T-cell (primary cell): Measurements from ENCODE around the gene ZFPL1. TPM values are rescaled to one million over a fixed set of nuclear protein-coding genes. Genes with fewer than 3 reads are reported as not detected.

Source experiments
- ATAC-seq, 4 experiments: fragments of 200-7000 bp in 3 of 4; fragments of 150-1000 bp in 1 of 4; cut with Tn5 transposase; replicated peaks in 1 of 4; 1 replicate in 3 of 4; 2 replicates in 1 of 4; pipeline ENCODE4 v1.10.0; 2021; ENCODE audit warnings: moderate library complexity in 3 of 4, mild to moderate bottlenecking in 2 of 4, moderate number of reproducible peaks in 1 of 4
- CTCF ChIA-PET, 2 donors: fragments of 300-600 bp; sonication (Branson Sonifier 250); formaldehyde crosslinking; loops; one replicate each; lab custom pipeline; 2022; ENCODE audit warnings: antibody characterized with exemption in 2 of 2; lab: Charles Lee
- POLR2A ChIA-PET, 2 donors: fragments of 300-600 bp; sonication (Branson Sonifier 250); formaldehyde crosslinking; loops; one replicate each; lab custom pipeline; 2022; ENCODE audit warnings: antibody characterized with exemption in 2 of 2; lab: Charles Lee
- DNase-seq, 35 experiments: peaks; one replicate each; pipeline versions ENCODE4 v3.0.0 to v3.0.0-alpha.2; 2013 to 2023
- H3K27ac ChIP-seq: one replicate; pipeline ENCODE4 v1.5.1; 2013; ENCODE audit warnings: low read length
- H3K27me3 ChIP-seq, 2 experiments: replicated peaks in 1 of 2; 1 replicate in 1 of 2; 2 replicates in 1 of 2; pipeline versions ENCODE4 v1.6.1 to v1.7.0; 2013; ENCODE audit warnings: low read length in 1 of 2, mixed read lengths in 1 of 2; ENCODE audit not compliant: control insufficient read depth in 2 of 2, insufficient read depth in 2 of 2; ENCODE audit errors: extremely low read depth in 1 of 2
- H3K36me3 ChIP-seq, 2 donors: 1 replicate in 1 of 2; 2 replicates in 1 of 2; pipeline versions ENCODE4 v1.6.1 to v1.7.0; 2013; ENCODE audit warnings: low read length in 1 of 2; ENCODE audit not compliant: control insufficient read depth in 2 of 2, insufficient read depth in 1 of 2; ENCODE audit errors: extremely low read depth in 1 of 2
- H3K4me1 ChIP-seq, 2 experiments: 1 replicate in 1 of 2; 2 replicates in 1 of 2; pipeline versions ENCODE4 v1.6.1 to v1.7.0; 2013; ENCODE audit warnings: low read length in 2 of 2, mixed read lengths in 1 of 2; ENCODE audit not compliant: insufficient read depth in 2 of 2, control insufficient read depth in 1 of 2; ENCODE audit errors: extremely low read depth in 1 of 2
- H3K4me3 ChIP-seq, 2 donors: 1 replicate in 1 of 2; 2 replicates in 1 of 2; pipeline versions ENCODE4 v1.5.1 to v1.7.0; 2013; ENCODE audit warnings: mild to moderate bottlenecking in 2 of 2, low read length in 1 of 2, moderate library complexity in 1 of 2; ENCODE audit not compliant: control insufficient read depth in 1 of 2; ENCODE audit errors: extremely low read depth in 1 of 2
- H3K9me3 ChIP-seq: 2 replicates; pipeline ENCODE4 v1.7.0; 2013
- H3K27ac Mint-ChIP-seq, 2 donors: one replicate each; pipeline ENCODE4 v1.8.0; 2020 to 2021; ENCODE audit warnings: mild to moderate bottlenecking in 2 of 2, mixed read lengths in 2 of 2
- H3K27me3 Mint-ChIP-seq, 2 donors: one replicate each; pipeline ENCODE4 v1.8.0; 2021 to 2022; ENCODE audit warnings: mixed read lengths in 2 of 2
- H3K36me3 Mint-ChIP-seq: one replicate; pipeline ENCODE4 v1.8.0; 2021; ENCODE audit warnings: mixed read lengths
- H3K4me1 Mint-ChIP-seq, 3 donors: one replicate each; pipeline ENCODE4 v1.8.0; 2020 to 2022; ENCODE audit warnings: mixed read lengths in 3 of 3, mild to moderate bottlenecking in 1 of 3
- H3K4me3 Mint-ChIP-seq, 3 donors: one replicate each; pipeline ENCODE4 v1.8.0; 2020 to 2022; ENCODE audit warnings: mild to moderate bottlenecking in 3 of 3, mixed read lengths in 3 of 3, moderate library complexity in 3 of 3
- H3K9me3 Mint-ChIP-seq, 3 donors: one replicate each; pipeline ENCODE4 v1.8.0; 2020 to 2022; ENCODE audit warnings: mixed read lengths in 3 of 3
- WGBS: methylation state at CpG from one replicate; pipeline ENCODE4 v1.1.5; 2013; ENCODE audit warnings: missing lambda C conversion rate; ENCODE audit not compliant: insufficient coverage; 5-methylcytosine and 5-hydroxymethylcytosine counted together
- total RNA-seq, 35 experiments: library from RNA in 6 of 35; stranded (reverse) in 6 of 35; fragments of 120-200 nt in 1 of 35; gene quantifications; one replicate each; pipeline versions ENCODE4 v1.2.1 to v1.2.4 and lab custom pipeline; 2013 to 2026

The ZFPL1 gene
- total RNA-seq, result 10 to 100 TPM; 36.5 to 51.8 (median 43.7) TPM
- 19.6 TPM for total RNA-seq (2013)
- 18.4 to 47.9 (median 32.7) reads per million in 29 experiments for total RNA-seq (lab: John Stamatoyannopoulos, UW)

DNA sequence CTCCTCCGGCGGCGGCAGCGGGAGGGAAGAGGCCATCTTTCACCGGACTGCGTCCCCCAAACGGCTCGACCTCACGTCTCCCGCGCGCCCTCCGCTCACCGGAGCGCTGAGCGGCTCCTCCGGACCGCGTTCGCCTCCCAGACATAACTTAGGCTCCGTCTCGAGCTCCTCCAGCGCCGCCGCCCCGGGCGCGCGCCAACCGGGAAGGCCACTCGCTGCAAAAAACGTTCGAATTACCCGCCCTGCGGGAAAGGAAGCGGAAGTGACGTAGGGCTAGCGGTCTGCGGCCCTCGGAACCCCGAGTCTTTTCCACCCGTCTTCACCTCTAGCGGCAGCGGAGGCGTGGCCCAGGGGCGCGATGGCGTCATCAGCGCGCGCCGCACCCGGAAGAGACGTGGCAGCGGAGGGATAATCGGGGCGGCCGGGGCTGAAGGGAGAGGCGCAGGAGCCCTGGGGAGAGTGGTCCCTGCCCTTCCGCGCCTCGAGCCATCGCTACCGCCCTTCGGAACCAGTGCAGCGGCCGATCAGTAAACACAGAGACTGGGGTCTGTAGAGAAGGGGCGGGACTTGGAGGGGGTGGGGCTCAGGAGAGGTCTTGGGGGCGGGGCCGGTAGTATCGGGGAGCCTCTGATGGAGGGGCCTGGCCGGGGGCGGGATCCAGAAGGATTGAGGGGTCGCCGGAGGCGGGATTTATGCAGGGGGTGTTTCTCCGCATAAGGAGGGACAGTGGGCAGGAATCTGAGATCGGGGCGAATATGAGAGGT, at the start of gene ZFPL1, which contains the start of gene CDCA5:
ZFPL1 (plus strand) TSS at position 389 of the 764 bp plus-strand sequence. CDS start 477 bp downstream, outside the sequence.
CDCA5 (minus strand) TSS at position 207 of the 764 bp plus-strand sequence; CDS start at position 145, 62 bp downstream.
- H3K9me3 ChIP-seq, result no peaks in the 10 kb centered on the region
- ChIA-PET CTCF (interaction anchor here in 1 of 2 donors (0.6 to 1.6 kb wide), 2 partner anchors 38 to 60 kb away, joined by 3 to 6 read pairs; partner anchors contain the start of genes FAU and MRPL49), POLR2A (interaction anchor here in 1 of 2 donors (0.6 kb wide), 1 partner anchor 573 kb away, joined by 3 read pairs; no protein-coding TSS in a partner anchor)
- Mint-ChIP-seq H3K9me3 (no peaks in the 10 kb centered on the region), H3K36me3 (peaks cover 13% of the 10 kb centered on the region), H3K27me3 (no peaks in the 10 kb centered on the region), H3K4me1 (peaks cover 26 to 34% (median 30%) of the 10 kb centered on the region in 3 donors), H3K27ac (peak within 1 kb of the TSS; percentile 96), H3K4me3 (peak within 1 kb of the TSS; percentile 88 to 93 (median 89))
- H3K27ac ChIP-seq, result peak within 1 kb of the TSS; percentile 92
- WGBS, result under 1% methylated on average over 71 of the region's 79 CpGs
- no peaks in the 10 kb centered on the region for H3K27me3 ChIP-seq
- peaks cover 15 to 35% of the 10 kb centered on the region in 2 donors for H3K36me3 ChIP-seq
- DNase-seq (peak; percentile 91 to 98 (median 95)), ATAC-seq (peak; percentile 87 to 92 (median 91))
- H3K4me1 ChIP-seq, result peaks cover 11 to 22% of the 10 kb centered on the region in 2 experiments
- peak within 1 kb of the TSS; percentile 83 to 89 for H3K4me3 ChIP-seq

DNA sequence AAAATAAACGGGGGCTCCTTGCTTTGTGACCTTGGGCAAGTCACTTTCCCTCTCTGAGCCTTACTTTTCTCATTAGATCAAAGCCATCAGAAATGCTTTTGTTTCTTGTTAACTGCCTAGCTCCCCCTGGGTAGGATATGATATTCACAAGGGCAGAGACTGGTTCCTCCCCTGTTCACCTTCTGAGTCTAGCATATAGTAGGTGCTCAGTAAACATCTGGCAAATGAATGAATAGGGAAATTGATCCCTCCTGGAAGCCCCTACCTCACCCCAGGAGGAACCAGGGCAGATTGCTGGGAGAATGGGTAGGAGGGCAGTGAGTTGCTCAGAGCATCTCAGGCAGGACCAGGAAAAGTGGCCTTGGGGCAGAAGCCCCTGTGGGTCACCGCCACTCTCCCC, 49.6 kb upstream of the ZFPL1 start:
- WGBS, result 100% methylated on average over 1 of the region's 2 CpGs
- Histone ChIP-seq H3K9me3 (no peaks in the 10 kb centered on the region), H3K36me3 (peaks cover 13 to 56% of the 10 kb centered on the region in 2 donors), H3K27ac (no peak overlapping the region), H3K4me3 (no peak overlapping the region), H3K27me3 (no peaks in the 10 kb centered on the region), H3K4me1 (no peaks in the 10 kb centered on the region)
- no peak for DNase-seq
- Mint-ChIP-seq H3K36me3 (peaks cover 4% of the 10 kb centered on the region), H3K4me1 (no peaks in the 10 kb centered on the region), H3K27me3 (no peaks in the 10 kb centered on the region), H3K9me3 (no peaks in the 10 kb centered on the region), H3K4me3 (no peak overlapping the region), H3K27ac (no peak overlapping the region)
- ChIA-PET CTCF (no interaction called here), POLR2A (no interaction called here)
- ATAC-seq, result no peak

DNA sequence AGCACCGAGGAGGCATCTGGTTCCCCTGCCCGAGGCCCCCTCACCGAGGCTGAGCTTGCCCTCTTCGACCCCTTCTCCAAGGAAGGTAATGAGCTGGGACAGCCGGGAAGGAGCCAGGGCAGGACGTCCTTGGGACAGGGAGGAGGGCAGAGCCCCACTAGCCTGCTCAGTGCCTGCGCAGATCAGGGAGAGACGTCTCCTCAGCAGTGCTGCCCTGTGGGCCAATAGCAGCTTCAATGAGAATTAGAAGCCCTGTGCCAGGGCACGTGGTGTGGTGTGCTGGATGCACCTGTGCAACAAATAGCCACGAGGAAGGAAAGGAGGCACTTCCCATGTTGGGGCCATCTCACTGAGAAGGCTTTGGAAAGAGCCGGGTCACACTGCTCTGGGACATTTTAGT, 48.4 kb upstream of the ZFPL1 start:
- ATAC-seq, result no peak
- H3K4me3 Mint-ChIP-seq, result no peak overlapping the region
- Histone ChIP-seq H3K4me1 (peaks cover 0 to 8% of the 10 kb centered on the region in 2 experiments), H3K9me3 (no peaks in the 10 kb centered on the region), H3K27ac (no peak overlapping the region), H3K4me3 (no peak overlapping the region), H3K27me3 (no peaks in the 10 kb centered on the region), H3K36me3 (peaks cover 13 to 56% of the 10 kb centered on the region in 2 donors)
- ChIA-PET CTCF (no interaction called here), POLR2A (no interaction called here)
- H3K27ac Mint-ChIP-seq, result no peak overlapping the region
- peaks cover 0 to 2% (median 2%) of the 10 kb centered on the region in 3 donors for H3K4me1 Mint-ChIP-seq
- H3K9me3 Mint-ChIP-seq, result no peaks in the 10 kb centered on the region
- H3K27me3 Mint-ChIP-seq, result no peaks in the 10 kb centered on the region
- no peak for DNase-seq
- peaks cover 4% of the 10 kb centered on the region for H3K36me3 Mint-ChIP-seq
- WGBS, result 92% methylated on average over 11 of the region's 11 CpGs

DNA sequence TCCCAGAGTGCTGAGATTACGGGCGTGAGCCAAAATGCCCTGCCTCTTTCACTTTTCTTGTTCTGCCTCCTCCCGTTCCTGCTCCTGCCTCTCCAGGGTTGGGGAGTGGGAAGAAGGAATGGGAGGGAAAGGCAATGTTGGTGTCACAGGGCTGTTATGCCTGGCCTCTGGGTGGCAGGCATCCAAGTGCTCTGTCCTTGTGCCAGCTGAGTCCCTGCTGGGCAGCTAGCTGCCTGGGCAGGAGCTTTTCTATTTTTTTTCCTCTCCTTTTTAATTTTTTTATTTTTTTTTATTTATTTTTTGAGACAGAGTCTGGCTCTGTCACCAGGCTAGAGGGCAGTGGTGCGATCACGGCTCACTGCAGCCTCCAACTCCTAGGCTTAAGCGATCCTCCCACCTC, 47.1 kb upstream of the ZFPL1 start:
- H3K4me1 ChIP-seq, result peaks cover 0 to 14% of the 10 kb centered on the region in 2 experiments

DNA sequence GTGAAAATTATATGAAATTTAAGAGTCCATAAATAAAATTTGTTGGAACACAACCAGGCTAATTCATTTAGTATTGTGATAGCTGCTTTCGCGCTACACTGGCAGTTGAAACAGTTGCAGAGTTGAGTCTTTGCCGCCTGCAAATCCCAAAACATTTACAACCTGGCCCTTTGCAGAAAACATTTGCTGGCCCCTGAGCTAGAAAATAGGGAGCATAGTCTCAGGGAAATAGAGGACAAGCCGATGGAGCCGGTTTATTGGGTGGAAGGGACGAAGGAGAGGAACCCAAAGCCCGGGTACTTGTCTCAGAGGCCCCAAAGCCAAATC, 43.5 kb upstream of the ZFPL1 start:
- peaks cover 11 to 20% (median 15%) of the 10 kb centered on the region in 3 donors for H3K4me1 Mint-ChIP-seq
- H3K27ac ChIP-seq, result peak overlapping the region; percentile 76
- no peak for ATAC-seq
- H3K27me3 Mint-ChIP-seq, result no peaks in the 10 kb centered on the region
- peak overlapping the region; percentile 64 to 86 for H3K4me3 ChIP-seq
- peaks cover 8% of the 10 kb centered on the region for H3K36me3 Mint-ChIP-seq
- no peaks in the 10 kb centered on the region for H3K27me3 ChIP-seq
- no peaks in the 10 kb centered on the region for H3K9me3 Mint-ChIP-seq
- H3K4me1 ChIP-seq, result peaks cover 0 to 27% of the 10 kb centered on the region in 2 experiments
- H3K27ac Mint-ChIP-seq, result peak overlapping the region; percentile 92 to 96
- peaks cover 5 to 37% of the 10 kb centered on the region in 2 donors for H3K36me3 ChIP-seq
- ChIA-PET POLR2A (no interaction called here), CTCF (no interaction called here)
- WGBS, result 21% methylated on average over 7 of the region's 7 CpGs
- no peaks in the 10 kb centered on the region for H3K9me3 ChIP-seq
- no peak for DNase-seq
- peak overlapping the region; percentile 88 to 92 (median 91) for H3K4me3 Mint-ChIP-seq

More for the DNA sequence above, 47.1 kb upstream of the ZFPL1 start:
- Histone ChIP-seq H3K36me3 (peaks cover 9 to 52% of the 10 kb centered on the region in 2 donors), H3K9me3 (no peaks in the 10 kb centered on the region), H3K27me3 (no peaks in the 10 kb centered on the region), H3K4me3 (no peak overlapping the region), H3K27ac (no peak overlapping the region)
- peaks cover 4% of the 10 kb centered on the region for H3K36me3 Mint-ChIP-seq
- WGBS, result 100% methylated on average over 1 of the region's 6 CpGs
- no peak overlapping the region for H3K27ac Mint-ChIP-seq
- ATAC-seq (no peak), DNase-seq (no peak)
- peaks cover 0 to 8% (median 7%) of the 10 kb centered on the region in 3 donors for H3K4me1 Mint-ChIP-seq
- CTCF ChIA-PET, result interaction anchor here (0.5 to 1.0 kb wide), 2 partner anchors 21 to 243 kb away, joined by 3 to 8 read pairs; no protein-coding TSS in a partner anchor
- POLR2A ChIA-PET, result interaction anchor here in 1 of 2 donors (0.6 kb wide), 1 partner anchor 692 kb away, joined by 4 read pairs; no protein-coding TSS in a partner anchor
- H3K4me3 Mint-ChIP-seq, result no peak overlapping the region
- H3K9me3 Mint-ChIP-seq, result no peaks in the 10 kb centered on the region
- H3K27me3 Mint-ChIP-seq, result no peaks in the 10 kb centered on the region

DNA sequence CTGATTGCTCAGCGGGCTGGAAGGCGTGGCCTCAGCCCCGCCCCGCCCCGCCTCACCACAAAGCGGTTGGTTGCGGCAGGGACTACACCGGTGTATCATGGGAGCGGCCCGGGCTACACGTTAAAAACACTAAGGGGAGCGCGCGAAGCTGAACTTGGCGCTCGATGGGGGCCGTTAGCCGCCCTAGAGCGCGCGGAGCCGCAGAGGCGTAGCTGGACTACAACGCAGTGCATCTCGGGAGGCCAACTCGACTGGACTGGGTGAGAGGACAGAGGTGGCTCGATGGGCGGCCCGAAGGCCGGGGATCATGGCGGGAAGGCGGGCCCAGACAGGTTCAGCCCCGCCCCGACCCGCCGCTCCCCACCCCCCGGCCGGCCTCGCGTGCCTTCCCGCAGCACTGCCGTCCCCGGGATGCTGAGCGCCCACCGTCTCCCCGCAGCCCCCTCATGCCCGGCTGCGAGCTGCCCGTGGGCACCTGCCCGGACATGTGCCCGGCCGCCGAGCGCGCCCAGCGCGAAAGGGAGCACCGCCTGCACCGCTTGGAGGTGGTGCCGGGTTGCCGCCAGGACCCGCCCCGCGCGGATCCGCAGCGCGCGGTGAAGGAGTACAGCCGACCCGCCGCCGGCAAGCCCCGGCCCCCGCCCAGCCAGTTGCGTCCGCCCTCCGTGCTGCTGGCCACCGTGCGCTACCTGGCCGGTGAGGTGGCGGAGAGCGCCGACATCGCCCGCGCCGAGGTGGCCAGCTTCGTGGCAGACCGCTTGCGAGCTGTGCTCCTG, 43.0 kb upstream of the ZFPL1 start, which contains the start of gene SAC3D1:
SAC3D1 (plus strand) TSS at position 364 of the 776 bp plus-strand sequence; CDS start at position 447, 83 bp downstream.
- H3K27me3 Mint-ChIP-seq, result no peaks in the 10 kb centered on the region
- H3K9me3 Mint-ChIP-seq, result no peaks in the 10 kb centered on the region
- ChIA-PET POLR2A (no interaction called here), CTCF (no interaction called here)
- peak within 1 kb of the TSS; percentile 92 to 96 for H3K27ac Mint-ChIP-seq
- H3K27ac ChIP-seq, result peak within 1 kb of the TSS; percentile 76
- WGBS, result 0% methylated on average over 91 of the region's 91 CpGs
- H3K4me1 ChIP-seq, result peaks cover 0 to 29% of the 10 kb centered on the region in 2 experiments
- H3K36me3 ChIP-seq, result peaks cover 5 to 32% of the 10 kb centered on the region in 2 donors
- H3K4me3 ChIP-seq, result peak within 1 kb of the TSS; percentile 64 to 86
- peaks cover 8% of the 10 kb centered on the region for H3K36me3 Mint-ChIP-seq
- H3K9me3 ChIP-seq, result no peaks in the 10 kb centered on the region
- peak within 1 kb of the TSS; percentile 88 to 92 (median 91) for H3K4me3 Mint-ChIP-seq
- no peaks in the 10 kb centered on the region for H3K27me3 ChIP-seq
- ATAC-seq, result peak; percentile 90 to 92 (median 91)
- DNase-seq, result peak; percentile 59 to 90 (median 79)
- H3K4me1 Mint-ChIP-seq, result peaks cover 11 to 21% (median 17%) of the 10 kb centered on the region in 3 donors
